ENCODE measurements around the gene PKNOX2. TPM values are rescaled to one million over a fixed set of nuclear protein-coding genes. Genes with fewer than 3 reads are reported as not detected.

PKNOX2 gene
- total RNA-seq, 2 experiments from 2014 or later: not detected

GRCh38 chr11:125273519-125274000, 109.0 kb downstream of the PKNOX2 start:
- CTCF ChIA-PET: no interaction called here
- H3K36me3 Mint-ChIP-seq (ENCODE audit: low read depth): no peaks in the 10 kb centered on the region
- no peaks in the 10 kb centered on the region for H3K27me3 Mint-ChIP-seq
- POLR2A ChIA-PET: no interaction called here
- no peaks in the 10 kb centered on the region for H3K4me1 Mint-ChIP-seq
- H3K27ac Mint-ChIP-seq: no peak overlapping the region
- DNase-seq: no peak
- no peaks in the 10 kb centered on the region for H3K9me3 Mint-ChIP-seq
- no peak overlapping the region for H3K4me3 Mint-ChIP-seq

GRCh38 chr11:125274309-125274708, 109.8 kb downstream of the PKNOX2 start:
- H3K36me3 Mint-ChIP-seq (ENCODE audit: low read depth): no peaks in the 10 kb centered on the region
- H3K9me3 Mint-ChIP-seq: no peaks in the 10 kb centered on the region
- DNase-seq: no peak
- CTCF ChIA-PET: no interaction called here
- H3K27me3 Mint-ChIP-seq: no peaks in the 10 kb centered on the region
- H3K4me1 Mint-ChIP-seq: no peaks in the 10 kb centered on the region
- POLR2A ChIA-PET: no interaction called here
- no peak overlapping the region for H3K27ac Mint-ChIP-seq
- no peak overlapping the region for H3K4me3 Mint-ChIP-seq

GRCh38 chr11:125274774-125275173, 110.2 kb downstream of the PKNOX2 start:
- Mint-ChIP-seq H3K36me3 (ENCODE audit: low read depth) (no peaks in the 10 kb centered on the region), H3K27me3 (no peaks in the 10 kb centered on the region), H3K27ac (no peak overlapping the region), H3K4me1 (no peaks in the 10 kb centered on the region), H3K4me3 (no peak overlapping the region), H3K9me3 (no peaks in the 10 kb centered on the region)
- no peak for DNase-seq
- ChIA-PET POLR2A (no interaction called here), CTCF (no interaction called here)

GRCh38 chr11:125275905-125276618, 111.5 kb downstream of the PKNOX2 start:
- no peaks in the 10 kb centered on the region for H3K9me3 Mint-ChIP-seq
- ChIA-PET POLR2A (no interaction called here), CTCF (no interaction called here)

GRCh38 chr11:125276619-125276976, 112.0 kb downstream of the PKNOX2 start:
- H3K27me3 Mint-ChIP-seq: no peaks in the 10 kb centered on the region

More at GRCh38 chr11:125275905-125276618, 111.5 kb downstream of the PKNOX2 start:
- DNase-seq: no peak
- Mint-ChIP-seq H3K4me1 (no peaks in the 10 kb centered on the region), H3K4me3 (no peak overlapping the region), H3K27me3 (no peaks in the 10 kb centered on the region), H3K36me3 (ENCODE audit: low read depth) (no peaks in the 10 kb centered on the region), H3K27ac (no peak overlapping the region)

GRCh38 chr11:125279676-125280418, 115.3 kb downstream of the PKNOX2 start:
- Mint-ChIP-seq H3K4me3 (no peak overlapping the region), H3K4me1 (no peaks in the 10 kb centered on the region), H3K36me3 (ENCODE audit: low read depth) (no peaks in the 10 kb centered on the region), H3K9me3 (no peaks in the 10 kb centered on the region), H3K27ac (no peak overlapping the region), H3K27me3 (peaks cover 3% of the 10 kb centered on the region)
- CTCF ChIA-PET: no interaction called here
- DNase-seq: no peak
- POLR2A ChIA-PET: interaction anchor here (0.6 kb wide), 1 partner anchor 466 kb away, joined by 3 read pairs; the partner anchor contains the start of gene PATE1

More at GRCh38 chr11:125276619-125276976, 112.0 kb downstream of the PKNOX2 start:
- no peaks in the 10 kb centered on the region for H3K9me3 Mint-ChIP-seq
- H3K4me1 Mint-ChIP-seq: no peaks in the 10 kb centered on the region
- ChIA-PET POLR2A (no interaction called here), CTCF (no interaction called here)
- H3K4me3 Mint-ChIP-seq: no peak overlapping the region
- no peak for DNase-seq
- no peak overlapping the region for H3K27ac Mint-ChIP-seq
- no peaks in the 10 kb centered on the region for H3K36me3 Mint-ChIP-seq (ENCODE audit: low read depth)

- Mint-ChIP-seq H3K4me3 (no peak overlapping the region), H3K4me1 (no peaks in the 10 kb centered on the region), H3K27ac (no peak overlapping the region), H3K27me3 (peaks cover 3% of the 10 kb centered on the region), H3K36me3 (ENCODE audit: low read depth) (no peaks in the 10 kb centered on the region), H3K9me3 (no peaks in the 10 kb centered on the region)
- CTCF ChIA-PET: no interaction called here
- DNase-seq: no peak
- POLR2A ChIA-PET: no interaction called here
Observed at GRCh38 chr11:125280646-125281045, 116.1 kb downstream of the PKNOX2 start.

GRCh38 chr11:125281831-125282595, 117.5 kb downstream of the PKNOX2 start:
- no peaks in the 10 kb centered on the region for H3K9me3 Mint-ChIP-seq
- H3K36me3 Mint-ChIP-seq (ENCODE audit: low read depth): no peaks in the 10 kb centered on the region
- H3K27me3 Mint-ChIP-seq: peaks cover 3% of the 10 kb centered on the region
- H3K4me1 Mint-ChIP-seq: no peaks in the 10 kb centered on the region
- ChIA-PET POLR2A (no interaction called here), CTCF (interaction anchor here (0.8 kb wide), 1 partner anchor 10 kb away, joined by 3 read pairs; no protein-coding TSS in a partner anchor)
- no peak for DNase-seq
- no peak overlapping the region for H3K27ac Mint-ChIP-seq
- H3K4me3 Mint-ChIP-seq: no peak overlapping the region

- Mint-ChIP-seq H3K4me1 (no peaks in the 10 kb centered on the region), H3K27me3 (peaks cover 3% of the 10 kb centered on the region), H3K36me3 (ENCODE audit: low read depth) (no peaks in the 10 kb centered on the region), H3K27ac (no peak overlapping the region), H3K4me3 (no peak overlapping the region), H3K9me3 (no peaks in the 10 kb centered on the region)
- no peak for DNase-seq
- POLR2A ChIA-PET: no interaction called here
- CTCF ChIA-PET: interaction anchor here (0.8 kb wide), 1 partner anchor 10 kb away, joined by 3 read pairs; no protein-coding TSS in a partner anchor
Observed at GRCh38 chr11:125282596-125282914, 118.0 kb downstream of the PKNOX2 start.

- POLR2A ChIA-PET: no interaction called here
- H3K4me3 Mint-ChIP-seq: no peak overlapping the region
- DNase-seq: no peak
- H3K9me3 Mint-ChIP-seq: no peaks in the 10 kb centered on the region
- no peak overlapping the region for H3K27ac Mint-ChIP-seq
- no peaks in the 10 kb centered on the region for H3K36me3 Mint-ChIP-seq (ENCODE audit: low read depth)
- H3K27me3 Mint-ChIP-seq: peaks cover 3% of the 10 kb centered on the region
- CTCF ChIA-PET: no interaction called here
- H3K4me1 Mint-ChIP-seq: no peaks in the 10 kb centered on the region
Observed at GRCh38 chr11:125284245-125284850, 119.8 kb downstream of the PKNOX2 start.

- Mint-ChIP-seq H3K27ac (no peak overlapping the region), H3K27me3 (peaks cover 5% of the 10 kb centered on the region), H3K36me3 (ENCODE audit: low read depth) (no peaks in the 10 kb centered on the region), H3K4me1 (no peaks in the 10 kb centered on the region), H3K4me3 (no peak overlapping the region), H3K9me3 (no peaks in the 10 kb centered on the region)
- CTCF ChIA-PET: interaction anchor here (0.6 to 1.0 kb wide), 2 partner anchors 10 to 69 kb away, joined by 3 to 5 read pairs; no protein-coding TSS in a partner anchor
- POLR2A ChIA-PET: no interaction called here
- DNase-seq: no peak
Observed at GRCh38 chr11:125285844-125286243, 121.3 kb downstream of the PKNOX2 start.

- ChIA-PET POLR2A (interaction anchor here (0.7 kb wide), 1 partner anchor 1560 kb away, joined by 4 read pairs; no protein-coding TSS in a partner anchor), CTCF (interaction anchor here (0.5 kb wide), 1 partner anchor 161 kb away, joined by 3 read pairs; no protein-coding TSS in a partner anchor)
- no peak for DNase-seq
- H3K4me1 Mint-ChIP-seq: no peaks in the 10 kb centered on the region
- no peaks in the 10 kb centered on the region for H3K9me3 Mint-ChIP-seq
- no peak overlapping the region for H3K27ac Mint-ChIP-seq
- H3K27me3 Mint-ChIP-seq: peaks cover 9% of the 10 kb centered on the region
- no peaks in the 10 kb centered on the region for H3K36me3 Mint-ChIP-seq (ENCODE audit: low read depth)
- no peak overlapping the region for H3K4me3 Mint-ChIP-seq
Observed at GRCh38 chr11:125286486-125286885, 121.9 kb downstream of the PKNOX2 start.
